HEK293 (cell line): ENCODE measurements around the gene FUT1.

Experiments used
- ATF2 ChIP-seq: fragments of 450-650 bp; formaldehyde crosslinking; IDR thresholded peaks from 2 replicates; pipeline ENCODE4 v1.5.1; 2016; ENCODE audit warnings: missing biosample characterization, missing genetic modification characterization, low read depth
- GLI4 ChIP-seq: fragments of 450-650 bp; formaldehyde crosslinking; IDR thresholded peaks from 2 replicates; pipeline ENCODE4 v1.5.1; 2016; ENCODE audit warnings: missing biosample characterization, missing genetic modification characterization
- YY1 ChIP-seq: fragments of 450-650 bp; formaldehyde crosslinking; IDR thresholded peaks from 2 replicates; pipeline ENCODE4 v1.5.1; 2018; ENCODE audit warnings: missing biosample characterization, missing genetic modification characterization
- ZNF140 ChIP-seq: fragments of 450-650 bp; formaldehyde crosslinking; IDR thresholded peaks from 2 replicates; pipeline ENCODE4 v1.5.1; 2016; ENCODE audit warnings: missing biosample characterization, missing genetic modification characterization
- ZNF561 ChIP-seq: fragments of 450-650 bp; IDR thresholded peaks from 2 replicates; pipeline ENCODE4 v1.5.1; 2018; ENCODE audit warnings: missing biosample characterization, missing genetic modification characterization, borderline replicate concordance
- TF ChIP-seq, protein P1 (sequence below): fragments of 450-650 bp; formaldehyde crosslinking; IDR thresholded peaks from 2 replicates; pipeline ENCODE4 v1.5.1; 2016; ENCODE audit warnings: missing biosample characterization, missing genetic modification characterization
- TF ChIP-seq, protein P2 (sequence below): fragments of 450-650 bp; formaldehyde crosslinking; IDR thresholded peaks from 2 replicates; pipeline ENCODE4 v1.5.1; 2016; ENCODE audit warnings: missing biosample characterization, missing genetic modification characterization, borderline replicate concordance

- no peak for TF ChIP-seq ATF2
- TF ChIP-seq, protein P1, sequence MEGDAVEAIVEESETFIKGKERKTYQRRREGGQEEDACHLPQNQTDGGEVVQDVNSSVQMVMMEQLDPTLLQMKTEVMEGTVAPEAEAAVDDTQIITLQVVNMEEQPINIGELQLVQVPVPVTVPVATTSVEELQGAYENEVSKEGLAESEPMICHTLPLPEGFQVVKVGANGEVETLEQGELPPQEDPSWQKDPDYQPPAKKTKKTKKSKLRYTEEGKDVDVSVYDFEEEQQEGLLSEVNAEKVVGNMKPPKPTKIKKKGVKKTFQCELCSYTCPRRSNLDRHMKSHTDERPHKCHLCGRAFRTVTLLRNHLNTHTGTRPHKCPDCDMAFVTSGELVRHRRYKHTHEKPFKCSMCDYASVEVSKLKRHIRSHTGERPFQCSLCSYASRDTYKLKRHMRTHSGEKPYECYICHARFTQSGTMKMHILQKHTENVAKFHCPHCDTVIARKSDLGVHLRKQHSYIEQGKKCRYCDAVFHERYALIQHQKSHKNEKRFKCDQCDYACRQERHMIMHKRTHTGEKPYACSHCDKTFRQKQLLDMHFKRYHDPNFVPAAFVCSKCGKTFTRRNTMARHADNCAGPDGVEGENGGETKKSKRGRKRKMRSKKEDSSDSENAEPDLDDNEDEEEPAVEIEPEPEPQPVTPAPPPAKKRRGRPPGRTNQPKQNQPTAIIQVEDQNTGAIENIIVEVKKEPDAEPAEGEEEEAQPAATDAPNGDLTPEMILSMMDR (tag by site-specific recombination): no peak
- TF ChIP-seq, protein P2, sequence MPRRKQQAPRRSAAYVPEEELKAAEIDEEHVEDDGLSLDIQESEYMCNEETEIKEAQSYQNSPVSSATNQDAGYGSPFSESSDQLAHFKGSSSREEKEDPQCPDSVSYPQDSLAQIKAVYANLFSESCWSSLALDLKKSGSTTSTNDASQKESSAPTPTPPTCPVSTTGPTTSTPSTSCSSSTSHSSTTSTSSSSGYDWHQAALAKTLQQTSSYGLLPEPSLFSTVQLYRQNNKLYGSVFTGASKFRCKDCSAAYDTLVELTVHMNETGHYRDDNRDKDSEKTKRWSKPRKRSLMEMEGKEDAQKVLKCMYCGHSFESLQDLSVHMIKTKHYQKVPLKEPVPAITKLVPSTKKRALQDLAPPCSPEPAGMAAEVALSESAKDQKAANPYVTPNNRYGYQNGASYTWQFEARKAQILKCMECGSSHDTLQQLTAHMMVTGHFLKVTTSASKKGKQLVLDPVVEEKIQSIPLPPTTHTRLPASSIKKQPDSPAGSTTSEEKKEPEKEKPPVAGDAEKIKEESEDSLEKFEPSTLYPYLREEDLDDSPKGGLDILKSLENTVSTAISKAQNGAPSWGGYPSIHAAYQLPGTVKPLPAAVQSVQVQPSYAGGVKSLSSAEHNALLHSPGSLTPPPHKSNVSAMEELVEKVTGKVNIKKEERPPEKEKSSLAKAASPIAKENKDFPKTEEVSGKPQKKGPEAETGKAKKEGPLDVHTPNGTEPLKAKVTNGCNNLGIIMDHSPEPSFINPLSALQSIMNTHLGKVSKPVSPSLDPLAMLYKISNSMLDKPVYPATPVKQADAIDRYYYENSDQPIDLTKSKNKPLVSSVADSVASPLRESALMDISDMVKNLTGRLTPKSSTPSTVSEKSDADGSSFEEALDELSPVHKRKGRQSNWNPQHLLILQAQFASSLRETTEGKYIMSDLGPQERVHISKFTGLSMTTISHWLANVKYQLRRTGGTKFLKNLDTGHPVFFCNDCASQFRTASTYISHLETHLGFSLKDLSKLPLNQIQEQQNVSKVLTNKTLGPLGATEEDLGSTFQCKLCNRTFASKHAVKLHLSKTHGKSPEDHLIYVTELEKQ (tag by site-specific recombination): no peak
- TF ChIP-seq ZNF140: no peak
- TF ChIP-seq ZNF561 (tag by site-specific recombination): no peak
- TF ChIP-seq GLI4 (tag by site-specific recombination): no peak
- no peak for TF ChIP-seq YY1 (tag by site-specific recombination)
These were observed 2.8 kb downstream of the FUT1 start for GRCh38 chr19:48749571-48750198.
